ENCODE data around the gene PRSS53.

DNA sequence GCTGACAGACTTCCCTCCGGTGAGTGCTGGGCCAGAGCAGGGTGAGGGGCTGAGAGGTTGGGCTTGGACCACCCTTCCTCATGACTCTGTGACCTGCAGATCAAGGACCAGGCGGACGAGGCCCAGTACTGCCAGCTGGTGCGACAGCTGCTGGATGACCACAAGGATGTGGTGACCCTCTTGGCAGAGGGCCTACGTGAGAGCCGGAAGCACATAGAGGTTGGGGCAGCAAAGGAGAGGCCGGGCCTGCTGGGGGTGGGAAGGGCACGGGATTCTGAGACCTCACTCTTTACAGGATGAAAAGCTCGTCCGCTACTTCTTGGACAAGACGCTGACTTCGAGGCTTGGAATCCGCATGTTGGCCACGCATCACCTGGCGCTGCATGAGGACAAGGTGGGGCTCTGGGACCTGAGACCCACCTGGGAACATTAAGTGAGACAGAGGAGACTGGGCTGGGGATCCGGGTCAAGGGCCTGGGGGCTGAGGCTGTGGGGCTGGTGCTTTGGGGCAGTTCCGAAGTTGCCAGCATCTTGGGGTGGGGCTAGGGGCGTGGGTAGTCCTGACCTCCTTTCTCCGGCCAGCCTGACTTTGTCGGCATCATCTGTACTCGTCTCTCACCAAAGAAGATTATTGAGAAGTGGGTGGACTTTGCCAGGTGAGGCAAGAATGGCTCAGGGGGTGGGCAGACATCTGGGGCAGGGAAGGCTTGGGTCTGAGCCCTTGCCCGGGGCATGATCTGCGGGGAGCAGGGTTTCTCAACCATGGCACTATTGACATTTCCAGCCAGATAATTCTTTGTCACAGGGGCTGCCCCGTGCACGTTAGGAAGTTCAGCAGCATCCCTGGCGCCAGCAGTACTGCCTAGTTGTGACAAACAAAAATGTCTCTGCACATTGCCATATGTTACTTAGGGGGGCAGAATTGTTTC lies 21.6 kb upstream of the PRSS53 start:
- TF ChIP-seq POLR2A (IDR thresholded peaks at IDR 0.05) = no peak
- TF ChIP-seq, protein P1, sequence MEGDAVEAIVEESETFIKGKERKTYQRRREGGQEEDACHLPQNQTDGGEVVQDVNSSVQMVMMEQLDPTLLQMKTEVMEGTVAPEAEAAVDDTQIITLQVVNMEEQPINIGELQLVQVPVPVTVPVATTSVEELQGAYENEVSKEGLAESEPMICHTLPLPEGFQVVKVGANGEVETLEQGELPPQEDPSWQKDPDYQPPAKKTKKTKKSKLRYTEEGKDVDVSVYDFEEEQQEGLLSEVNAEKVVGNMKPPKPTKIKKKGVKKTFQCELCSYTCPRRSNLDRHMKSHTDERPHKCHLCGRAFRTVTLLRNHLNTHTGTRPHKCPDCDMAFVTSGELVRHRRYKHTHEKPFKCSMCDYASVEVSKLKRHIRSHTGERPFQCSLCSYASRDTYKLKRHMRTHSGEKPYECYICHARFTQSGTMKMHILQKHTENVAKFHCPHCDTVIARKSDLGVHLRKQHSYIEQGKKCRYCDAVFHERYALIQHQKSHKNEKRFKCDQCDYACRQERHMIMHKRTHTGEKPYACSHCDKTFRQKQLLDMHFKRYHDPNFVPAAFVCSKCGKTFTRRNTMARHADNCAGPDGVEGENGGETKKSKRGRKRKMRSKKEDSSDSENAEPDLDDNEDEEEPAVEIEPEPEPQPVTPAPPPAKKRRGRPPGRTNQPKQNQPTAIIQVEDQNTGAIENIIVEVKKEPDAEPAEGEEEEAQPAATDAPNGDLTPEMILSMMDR (IDR thresholded peaks at IDR 0.05) = no peak
- no peak for TF ChIP-seq POLR2AphosphoS5 (IDR thresholded peaks at IDR 0.05)
